ENCODE measurements around the gene CD68.

The CD68 gene, protein sequence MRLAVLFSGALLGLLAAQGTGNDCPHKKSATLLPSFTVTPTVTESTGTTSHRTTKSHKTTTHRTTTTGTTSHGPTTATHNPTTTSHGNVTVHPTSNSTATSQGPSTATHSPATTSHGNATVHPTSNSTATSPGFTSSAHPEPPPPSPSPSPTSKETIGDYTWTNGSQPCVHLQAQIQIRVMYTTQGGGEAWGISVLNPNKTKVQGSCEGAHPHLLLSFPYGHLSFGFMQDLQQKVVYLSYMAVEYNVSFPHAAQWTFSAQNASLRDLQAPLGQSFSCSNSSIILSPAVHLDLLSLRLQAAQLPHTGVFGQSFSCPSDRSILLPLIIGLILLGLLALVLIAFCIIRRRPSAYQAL

DNA sequence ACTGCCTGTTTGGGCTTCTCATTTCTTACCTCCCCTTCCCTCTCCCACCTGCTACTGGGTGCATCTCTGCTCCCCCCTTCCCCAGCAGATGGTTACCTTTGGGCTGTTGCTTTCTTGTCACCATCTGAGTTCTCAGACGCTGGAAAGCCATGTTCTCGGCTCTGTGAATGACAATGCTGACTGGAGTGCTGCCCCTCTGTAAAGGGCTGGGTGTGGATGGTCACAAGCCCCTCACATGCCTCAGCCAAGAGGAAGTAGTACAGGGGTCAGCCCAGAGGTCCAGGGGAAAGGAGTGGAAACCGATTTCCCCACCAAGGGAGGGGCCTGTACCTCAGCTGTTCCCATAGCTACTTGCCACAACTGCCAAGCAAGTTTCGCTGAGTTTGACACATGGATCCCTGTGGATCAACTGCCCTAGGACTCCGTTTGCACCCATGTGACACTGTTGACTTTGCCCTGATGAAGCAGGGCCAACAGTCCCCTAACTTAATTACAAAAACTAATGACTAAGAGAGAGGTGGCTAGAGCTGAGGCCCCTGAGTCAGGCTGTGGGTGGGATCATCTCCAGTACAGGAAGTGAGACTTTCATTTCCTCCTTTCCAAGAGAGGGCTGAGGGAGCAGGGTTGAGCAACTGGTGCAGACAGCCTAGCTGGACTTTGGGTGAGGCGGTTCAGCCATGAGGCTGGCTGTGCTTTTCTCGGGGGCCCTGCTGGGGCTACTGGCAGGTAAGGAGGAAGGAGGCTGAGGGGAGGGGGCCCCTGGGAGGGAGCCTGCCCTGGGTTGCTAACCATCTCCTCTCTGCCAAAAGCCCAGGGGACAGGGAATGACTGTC lies at the start of gene CD68:
CD68 (plus strand) TSS at position 638 of the 833 bp plus-strand sequence; CDS start at position 678, 40 bp downstream.
- Mint-ChIP-seq H3K9me3 (no peaks in the 10 kb centered on the region), H3K4me1 (ENCODE audit: low read depth) (peaks cover 65% of the 10 kb centered on the region), H3K27ac (peak within 1 kb of the TSS; percentile 84), H3K36me3 (ENCODE audit: low read depth) (peaks cover 75% of the 10 kb centered on the region), H3K4me3 (peak within 1 kb of the TSS; percentile 65), H3K27me3 (ENCODE audit: low read depth) (no peaks in the 10 kb centered on the region)
- peak; percentile 78 for DNase-seq (ENCODE audit: low spot score)

DNA sequence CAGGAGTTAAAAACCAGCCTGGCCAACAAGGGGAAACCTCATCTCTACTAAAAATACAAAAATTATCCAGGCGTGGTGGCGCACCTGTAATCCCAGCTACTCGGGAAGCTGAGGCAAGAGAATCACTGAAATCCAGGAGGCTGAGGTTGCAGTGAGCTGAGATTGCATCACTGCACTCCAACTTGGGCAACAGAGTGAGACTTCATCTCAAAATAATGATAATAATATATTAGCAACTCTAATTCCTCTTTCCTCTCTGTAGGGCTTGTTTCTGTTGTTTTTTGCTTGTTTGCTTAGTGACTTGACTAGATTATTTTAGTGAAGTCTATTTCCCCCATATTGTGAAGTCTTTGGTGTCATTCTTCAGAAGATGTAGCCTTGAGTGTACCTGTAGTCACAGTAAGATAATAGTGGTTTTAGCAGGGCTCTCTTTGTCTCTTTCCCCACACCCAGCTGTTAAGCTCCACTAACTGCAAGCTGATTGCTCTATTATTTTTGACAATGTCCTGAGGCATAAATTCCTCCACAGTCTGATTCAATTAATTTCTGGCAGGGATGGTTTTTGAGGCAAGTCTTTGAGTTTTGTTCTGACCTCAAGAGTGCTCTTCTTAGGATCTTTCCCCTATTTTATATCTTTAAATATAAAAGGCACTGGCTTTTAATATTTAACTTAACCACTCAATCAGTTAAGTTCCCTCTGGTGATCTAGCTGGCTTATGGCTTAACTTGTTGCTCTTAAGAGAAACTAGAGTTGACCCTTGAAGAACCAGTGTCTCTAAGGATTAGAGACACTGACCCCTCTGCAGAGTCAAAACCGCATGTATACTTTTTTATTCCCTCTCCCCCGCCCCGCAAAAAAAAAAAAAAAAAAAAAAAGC lies 49.2 kb upstream of the CD68 start:
- no peak for DNase-seq (ENCODE audit: low spot score)
- H3K4me1 Mint-ChIP-seq (ENCODE audit: low read depth), result no peaks in the 10 kb centered on the region
- no peak overlapping the region for H3K4me3 Mint-ChIP-seq
- H3K36me3 Mint-ChIP-seq (ENCODE audit: low read depth), result no peaks in the 10 kb centered on the region
- no peak overlapping the region for H3K27ac Mint-ChIP-seq
- H3K9me3 Mint-ChIP-seq, result peaks cover 18% of the 10 kb centered on the region
- peaks cover 5% of the 10 kb centered on the region for H3K27me3 Mint-ChIP-seq (ENCODE audit: low read depth)

DNA sequence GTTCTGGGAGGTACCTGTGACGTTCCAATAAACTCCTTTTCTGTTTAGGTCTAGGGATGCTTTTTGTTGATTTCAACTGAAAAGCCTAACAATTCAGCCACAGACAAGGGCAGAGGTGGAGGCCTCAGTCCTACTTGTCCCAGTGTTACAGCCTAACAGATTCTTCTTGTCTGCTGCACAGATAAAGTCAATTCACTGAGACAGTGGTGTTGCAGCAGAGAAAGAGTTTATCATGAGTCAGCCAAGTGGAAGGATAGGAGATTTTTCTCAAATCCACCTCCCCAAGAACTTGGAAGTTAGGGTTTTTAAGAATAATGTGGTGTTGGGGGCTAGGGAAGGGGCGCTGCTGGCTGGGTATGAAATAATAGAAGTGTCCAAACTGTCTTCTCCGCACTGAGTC lies 41.4 kb upstream of the CD68 start:
- H3K9me3 Mint-ChIP-seq, result peaks cover 13% of the 10 kb centered on the region
- no peak for DNase-seq (ENCODE audit: low spot score)
- peaks cover 5% of the 10 kb centered on the region for H3K27me3 Mint-ChIP-seq (ENCODE audit: low read depth)
- no peaks in the 10 kb centered on the region for H3K4me1 Mint-ChIP-seq (ENCODE audit: low read depth)
- H3K27ac Mint-ChIP-seq, result no peak overlapping the region
- no peak overlapping the region for H3K4me3 Mint-ChIP-seq
- no peaks in the 10 kb centered on the region for H3K36me3 Mint-ChIP-seq (ENCODE audit: low read depth)

DNA sequence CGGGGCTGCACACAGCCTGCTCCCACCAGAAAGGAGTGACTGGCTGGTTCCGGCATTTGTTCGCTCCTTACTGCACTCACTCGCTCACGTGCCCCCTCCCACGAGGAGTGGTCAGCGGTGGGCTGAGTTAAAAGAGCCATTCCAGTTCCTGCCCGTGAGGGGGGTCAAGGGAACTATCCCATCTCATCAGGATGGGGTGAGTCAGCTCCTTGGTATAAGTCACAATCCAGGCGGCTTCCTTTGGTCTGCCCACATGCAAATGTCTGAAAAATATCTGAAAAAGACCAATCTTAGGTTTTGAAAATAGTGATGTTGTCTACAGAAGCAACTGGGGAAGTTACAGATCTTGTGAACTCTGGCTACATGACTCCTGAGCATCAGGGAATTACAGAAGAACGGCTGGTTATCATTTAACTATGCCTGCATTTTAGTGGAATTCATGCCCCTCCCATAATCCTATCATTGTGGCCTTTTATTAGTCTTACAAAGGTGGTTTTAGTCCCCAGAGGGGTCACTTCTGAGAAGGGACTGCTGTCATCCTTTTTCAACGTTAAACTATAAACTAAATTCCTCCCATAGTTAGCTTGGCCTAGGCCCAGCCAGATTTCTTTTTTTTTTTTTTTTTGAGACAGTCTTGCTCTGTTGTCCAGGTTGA lies 40.4 kb upstream of the CD68 start:
- Mint-ChIP-seq H3K27ac (no peak overlapping the region), H3K4me3 (no peak overlapping the region), H3K36me3 (ENCODE audit: low read depth) (no peaks in the 10 kb centered on the region), H3K27me3 (ENCODE audit: low read depth) (peaks cover 10% of the 10 kb centered on the region), H3K4me1 (ENCODE audit: low read depth) (no peaks in the 10 kb centered on the region), H3K9me3 (peaks cover 13% of the 10 kb centered on the region)
- no peak for DNase-seq (ENCODE audit: low spot score)

DNA sequence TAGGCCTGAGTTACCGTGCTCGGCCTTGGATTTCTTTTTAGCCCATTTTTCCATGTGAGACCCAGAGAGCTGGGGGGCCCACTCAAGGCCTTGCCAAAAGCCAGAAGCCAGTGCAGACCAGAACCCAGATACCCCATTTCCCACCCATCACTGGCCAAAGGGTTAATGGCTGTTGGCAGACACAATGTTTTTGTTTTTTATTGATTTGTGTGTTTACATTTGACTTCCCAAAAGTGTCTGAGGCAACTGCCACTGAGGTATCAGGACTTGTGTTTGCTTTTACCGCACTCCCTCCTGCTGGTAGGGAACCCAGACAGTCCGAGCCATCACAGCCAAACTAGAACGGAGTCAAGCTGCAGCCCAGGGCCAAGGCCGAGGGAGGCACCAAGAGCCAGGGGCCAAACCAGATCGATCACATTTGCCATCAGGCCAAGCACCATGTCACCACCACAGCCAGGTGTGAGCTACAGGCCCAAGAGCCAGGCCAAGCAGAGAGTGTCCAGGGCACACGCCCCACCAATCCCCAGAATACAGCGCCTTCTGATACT lies 38.3 kb upstream of the CD68 start:
- no peak overlapping the region for H3K27ac Mint-ChIP-seq
- no peaks in the 10 kb centered on the region for H3K36me3 Mint-ChIP-seq (ENCODE audit: low read depth)
- no peak overlapping the region for H3K4me3 Mint-ChIP-seq
- H3K9me3 Mint-ChIP-seq, result peaks cover 13% of the 10 kb centered on the region
- no peak for DNase-seq (ENCODE audit: low spot score)
- no peaks in the 10 kb centered on the region for H3K4me1 Mint-ChIP-seq (ENCODE audit: low read depth)
- peaks cover 5% of the 10 kb centered on the region for H3K27me3 Mint-ChIP-seq (ENCODE audit: low read depth)

DNA sequence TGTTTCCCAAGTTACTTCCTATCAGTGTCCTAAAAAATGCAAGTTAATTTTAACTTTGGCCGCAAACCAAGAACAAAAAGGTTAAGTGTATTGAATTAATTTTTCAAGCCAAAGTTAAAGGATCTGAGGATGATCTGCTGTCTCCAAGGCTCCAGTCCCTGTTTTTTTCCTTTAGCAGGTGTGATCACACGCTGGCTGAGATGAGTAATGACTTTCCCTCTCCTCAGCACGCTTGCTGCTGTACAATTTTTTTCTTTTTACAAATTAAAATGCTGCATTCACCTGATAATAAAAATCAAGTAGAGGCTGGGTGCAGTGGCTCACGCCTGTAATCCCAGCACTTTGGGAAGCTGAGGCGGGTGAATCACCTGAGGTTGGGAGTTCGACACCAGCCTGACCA lies 34.5 kb upstream of the CD68 start:
- no peak for DNase-seq (ENCODE audit: low spot score)
- Mint-ChIP-seq H3K36me3 (ENCODE audit: low read depth) (peaks cover 2% of the 10 kb centered on the region), H3K27ac (no peak overlapping the region), H3K4me1 (ENCODE audit: low read depth) (peaks cover 11% of the 10 kb centered on the region), H3K9me3 (no peaks in the 10 kb centered on the region), H3K27me3 (ENCODE audit: low read depth) (peaks cover 5% of the 10 kb centered on the region), H3K4me3 (no peak overlapping the region)

DNA sequence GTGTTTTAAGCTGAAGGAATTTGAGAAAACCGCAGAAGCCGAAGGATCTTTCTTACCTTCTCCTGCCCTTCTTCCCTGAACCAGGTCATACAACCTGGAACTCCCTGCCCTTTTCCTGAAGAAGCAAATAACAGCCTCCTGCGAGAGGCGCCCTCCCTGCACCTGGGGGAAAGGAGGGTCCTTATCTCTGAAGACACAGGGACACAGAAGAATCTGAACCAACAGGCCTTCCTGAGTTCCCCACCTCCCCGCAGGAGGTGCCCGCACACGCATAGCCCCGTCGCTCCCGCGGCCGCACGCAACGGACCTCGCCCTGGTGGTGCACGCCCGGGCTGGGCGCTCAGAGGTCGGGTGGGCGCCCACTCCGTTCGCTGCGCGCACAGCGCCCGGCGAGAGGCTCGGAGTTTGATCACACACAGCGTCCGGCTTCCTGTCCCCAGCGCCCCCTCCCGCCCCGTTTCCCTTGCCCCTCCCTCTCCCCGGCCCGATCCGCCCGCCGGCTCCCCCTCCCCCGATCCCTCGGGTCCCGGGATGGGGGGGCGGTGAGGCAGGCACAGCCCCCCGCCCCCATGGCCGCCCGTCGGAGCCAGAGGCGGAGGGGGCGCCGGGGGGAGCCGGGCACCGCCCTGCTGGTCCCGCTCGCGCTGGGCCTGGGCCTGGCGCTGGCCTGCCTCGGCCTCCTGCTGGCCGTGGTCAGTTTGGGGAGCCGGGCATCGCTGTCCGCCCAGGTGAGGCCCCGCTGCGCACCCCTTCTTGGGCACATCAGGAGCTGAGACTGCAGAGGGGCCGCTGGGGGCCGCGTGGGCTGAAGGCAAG lies 30.6 kb upstream of the CD68 start, which contains the start of gene TNFSF12:
TNFSF12 (plus strand) TSS at position 474 of the 816 bp plus-strand sequence; CDS start at position 570, 96 bp downstream.
- peaks cover 41% of the 10 kb centered on the region for H3K4me1 Mint-ChIP-seq (ENCODE audit: low read depth)
- no peaks in the 10 kb centered on the region for H3K9me3 Mint-ChIP-seq
- H3K27ac Mint-ChIP-seq, result peak within 1 kb of the TSS; percentile 80
- peaks cover 24% of the 10 kb centered on the region for H3K36me3 Mint-ChIP-seq (ENCODE audit: low read depth)
- H3K27me3 Mint-ChIP-seq (ENCODE audit: low read depth), result no peaks in the 10 kb centered on the region
- peak; percentile 59 for DNase-seq (ENCODE audit: low spot score)
- H3K4me3 Mint-ChIP-seq, result peak within 1 kb of the TSS; percentile 91

DNA sequence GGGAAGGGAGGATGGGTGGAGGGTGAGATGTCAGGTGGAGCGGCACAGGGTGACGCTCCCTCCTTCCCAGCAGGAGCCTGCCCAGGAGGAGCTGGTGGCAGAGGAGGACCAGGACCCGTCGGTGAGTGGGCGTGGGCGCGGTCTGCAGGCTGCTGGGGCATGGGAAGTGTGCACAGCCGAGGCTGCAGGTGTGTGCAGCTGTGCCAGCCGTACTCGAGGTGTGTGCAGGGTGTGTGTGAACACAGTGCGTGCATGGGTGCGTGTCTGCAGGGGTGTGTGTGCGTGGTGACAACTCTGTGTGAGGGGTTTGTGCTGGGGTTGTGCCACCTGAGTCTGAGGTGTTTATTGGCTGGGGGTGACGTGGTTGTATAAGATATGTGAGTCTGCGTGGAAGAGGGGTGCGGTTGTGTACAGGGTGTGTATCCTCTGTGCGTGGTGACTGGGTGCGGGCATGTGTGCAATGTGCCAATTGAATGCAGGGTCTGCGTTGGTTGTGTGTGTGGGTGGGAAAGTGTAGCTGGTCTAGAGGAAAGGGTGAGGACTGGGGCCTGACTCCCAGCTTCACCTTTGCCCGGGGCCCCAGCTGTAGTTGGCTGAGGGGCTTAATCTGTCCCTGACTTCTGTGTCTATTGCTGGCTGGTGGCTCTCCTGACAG lies 29.9 kb upstream of the CD68 start:
- Mint-ChIP-seq H3K36me3 (ENCODE audit: low read depth) (peaks cover 27% of the 10 kb centered on the region), H3K27ac (peak overlapping the region; percentile 80), H3K4me1 (ENCODE audit: low read depth) (peaks cover 44% of the 10 kb centered on the region), H3K4me3 (peak overlapping the region; percentile 89), H3K9me3 (no peaks in the 10 kb centered on the region), H3K27me3 (ENCODE audit: low read depth) (no peaks in the 10 kb centered on the region)
- peak; percentile 30 for DNase-seq (ENCODE audit: low spot score)

DNA sequence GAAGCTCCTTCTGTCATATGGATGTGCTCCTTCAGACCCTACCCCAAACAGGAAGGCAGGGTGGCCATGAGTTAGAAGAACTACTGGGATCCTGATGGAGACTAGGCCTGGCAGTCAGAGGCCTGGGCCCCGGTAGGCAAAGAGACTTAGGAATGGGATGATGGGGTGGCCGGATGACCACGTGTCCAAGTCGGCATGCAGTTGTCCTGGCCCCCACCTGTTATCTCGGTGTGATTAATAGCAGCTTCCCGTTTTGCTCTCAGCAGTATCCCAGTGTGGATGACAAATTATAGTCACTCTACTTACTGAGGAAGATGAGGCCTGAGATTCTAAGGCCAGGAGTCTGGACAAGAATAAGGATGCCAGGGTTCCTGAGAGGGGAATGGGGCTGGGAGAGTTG lies 29.1 kb upstream of the CD68 start:
- Mint-ChIP-seq H3K4me3 (peak overlapping the region; percentile 89), H3K4me1 (ENCODE audit: low read depth) (peaks cover 48% of the 10 kb centered on the region), H3K27ac (peak overlapping the region; percentile 80)

DNA sequence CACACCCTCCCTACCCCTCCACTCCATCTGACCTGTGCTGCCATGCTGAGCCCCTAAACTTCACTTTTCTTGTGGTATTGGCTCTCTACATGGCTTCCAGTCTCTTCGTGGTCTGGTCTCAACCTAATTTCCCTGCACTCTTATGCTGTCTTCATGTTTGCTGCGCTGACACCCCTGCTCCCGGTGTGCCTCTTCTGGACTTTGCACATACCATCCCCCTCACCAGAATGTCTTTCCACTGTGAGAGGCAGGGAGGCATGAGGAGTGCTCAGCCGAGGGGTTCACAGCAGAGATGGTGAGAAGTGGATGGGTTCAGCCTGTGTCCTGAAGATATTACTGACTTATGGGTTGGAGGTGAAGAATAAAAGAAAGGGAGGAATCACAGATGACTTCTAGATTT lies 28.0 kb upstream of the CD68 start:
- peaks cover 36% of the 10 kb centered on the region for H3K36me3 Mint-ChIP-seq (ENCODE audit: low read depth)
- H3K27ac Mint-ChIP-seq, result peak overlapping the region; percentile 84
- H3K9me3 Mint-ChIP-seq, result no peaks in the 10 kb centered on the region
- H3K27me3 Mint-ChIP-seq (ENCODE audit: low read depth), result no peaks in the 10 kb centered on the region
- no peak for DNase-seq (ENCODE audit: low spot score)
- peak overlapping the region; percentile 89 for H3K4me3 Mint-ChIP-seq
- H3K4me1 Mint-ChIP-seq (ENCODE audit: low read depth), result peaks cover 52% of the 10 kb centered on the region

More for the DNA sequence above, 29.1 kb upstream of the CD68 start:
- Mint-ChIP-seq H3K27me3 (ENCODE audit: low read depth) (no peaks in the 10 kb centered on the region), H3K9me3 (no peaks in the 10 kb centered on the region), H3K36me3 (ENCODE audit: low read depth) (peaks cover 31% of the 10 kb centered on the region)
- DNase-seq (ENCODE audit: low spot score), result no peak

DNA sequence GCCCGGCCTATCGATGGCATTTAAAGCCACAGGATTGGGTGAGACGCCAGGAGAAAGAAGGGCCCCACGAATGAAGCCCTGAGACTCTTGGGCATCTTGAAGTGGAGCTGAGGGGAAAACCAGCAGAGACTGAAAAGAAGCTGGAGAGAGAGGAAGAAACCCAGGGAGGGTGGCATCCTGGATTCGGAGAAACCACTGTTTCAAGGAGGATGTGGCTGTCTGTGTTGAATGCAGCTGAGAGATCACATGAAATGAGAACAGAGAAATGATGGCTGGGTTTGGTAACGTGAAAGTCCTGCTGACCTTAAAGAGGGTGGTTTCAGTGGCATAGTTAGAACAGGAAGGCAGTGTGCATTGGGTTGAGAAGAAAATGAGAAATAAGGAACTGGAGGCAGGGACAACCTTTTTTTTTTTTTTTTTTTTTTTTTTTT lies 26.8 kb upstream of the CD68 start:
- H3K9me3 Mint-ChIP-seq, result no peaks in the 10 kb centered on the region
- H3K4me3 Mint-ChIP-seq, result peak overlapping the region; percentile 89
- DNase-seq (ENCODE audit: low spot score), result peak; percentile 60
- peaks cover 40% of the 10 kb centered on the region for H3K36me3 Mint-ChIP-seq (ENCODE audit: low read depth)
- H3K27me3 Mint-ChIP-seq (ENCODE audit: low read depth), result no peaks in the 10 kb centered on the region
- H3K27ac Mint-ChIP-seq, result peak overlapping the region; percentile 90
- H3K4me1 Mint-ChIP-seq (ENCODE audit: low read depth), result peaks cover 54% of the 10 kb centered on the region

DNA sequence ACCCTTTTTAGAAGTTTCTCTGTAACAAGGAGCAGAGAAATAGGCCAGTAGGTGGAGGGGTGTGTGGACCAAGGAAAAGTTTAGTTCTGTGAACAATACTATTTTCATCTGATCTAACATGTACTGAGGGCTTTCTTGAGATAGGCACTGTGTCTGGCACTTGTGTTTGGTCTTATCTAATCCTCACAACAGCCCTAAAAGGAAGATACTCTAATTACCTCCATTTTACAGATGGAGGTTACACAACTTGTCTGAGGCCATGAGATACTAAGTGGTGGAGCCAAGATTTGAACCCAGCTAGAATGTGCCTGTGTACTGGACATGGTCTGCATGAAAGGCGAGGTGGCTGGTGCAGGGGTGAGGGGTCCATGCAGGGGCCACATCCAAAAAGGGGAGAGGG lies 26.1 kb upstream of the CD68 start:
- Mint-ChIP-seq H3K36me3 (ENCODE audit: low read depth) (peaks cover 41% of the 10 kb centered on the region), H3K27ac (peak overlapping the region; percentile 90), H3K27me3 (ENCODE audit: low read depth) (no peaks in the 10 kb centered on the region), H3K4me1 (ENCODE audit: low read depth) (peaks cover 54% of the 10 kb centered on the region), H3K9me3 (no peaks in the 10 kb centered on the region), H3K4me3 (peak overlapping the region; percentile 89)
- DNase-seq (ENCODE audit: low spot score), result no peak
